Esophagus muscularis mucosa (tissue), 4 donors: ENCODE results near the gene ZNF787. TPM values are rescaled to one million over a fixed set of nuclear protein-coding genes. Genes with fewer than 3 reads are reported as not detected.
A peak's percentile ranks its signal among the peaks of the same experiment; 100 is the strongest.

ENCODE experiments used
- DNase-seq: peaks from one replicate; pipeline ENCODE4 v3.0.0-alpha.2; 2017; ENCODE audit errors: extremely low spot score
- H3K27ac ChIP-seq, 4 donors: fragments of 200-600 bp; sonication (generic); replicated peaks in 1 of 4; 1 replicate in 3 of 4; 2 replicates in 1 of 4; pipeline ENCODE4 v1.5.1; 2016 to 2019; ENCODE audit warnings: mild to moderate bottlenecking in 1 of 4
- H3K27me3 ChIP-seq, 4 donors: fragments of 200-600 bp; sonication (generic); one replicate each; pipeline versions ENCODE4 v1.5.1 to v1.6.0; 2016 to 2019
- H3K36me3 ChIP-seq, 4 donors: fragments of 200-600 bp; sonication (generic); one replicate each; pipeline ENCODE4 v1.5.1; 2016 to 2019
- H3K4me1 ChIP-seq, 4 donors: fragments of 200-600 bp; sonication (generic); one replicate each; pipeline ENCODE4 v1.5.1; 2016 to 2019
- H3K4me3 ChIP-seq, 4 donors: fragments of 200-600 bp; sonication (generic); 1 replicate in 2 of 4; 2 replicates in 2 of 4; pipeline ENCODE4 v1.5.1; 2016 to 2019; ENCODE audit warnings: mild to moderate bottlenecking in 4 of 4, moderate library complexity in 1 of 4
- H3K9me3 ChIP-seq, 4 donors: fragments of 200-600 bp; sonication (generic); 1 replicate in 3 of 4; 2 replicates in 1 of 4; pipeline ENCODE4 v1.5.1; 2016 to 2019
- EP300 ChIP-seq: sonication (generic); formaldehyde crosslinking; IDR thresholded peaks from one replicate; pipeline ENCODE4 v1.6.1; 2017; ENCODE audit warnings: antibody characterized with exemption
- POLR2A ChIP-seq: fragments of 450-650 bp; IDR thresholded peaks from one replicate; pipeline ENCODE4 v1.6.1; 2017; ENCODE audit warnings: antibody characterized with exemption, moderate library complexity, mild to moderate bottlenecking, low read depth
- POLR2AphosphoS5 ChIP-seq, 2 donors: sonication (generic); formaldehyde crosslinking; IDR thresholded peaks; one replicate each; pipeline ENCODE4 v1.6.1; 2017; ENCODE audit warnings: antibody characterized with exemption in 2 of 2
- WGBS: methylation state at CpG from one replicate; pipeline ENCODE4 v1.1.5; 2018; 5-methylcytosine and 5-hydroxymethylcytosine counted together
- intact Hi-C: fragments of 100-400 bp; cut with DNase I; formaldehyde crosslinking; loops from one replicate; pipeline ENCODE4 v1.15.1; 2023
- total RNA-seq, 4 donors: library from RNA; depleted of rRNA; stranded (reverse); fragments of >200 nt; gene quantifications; one replicate each; pipeline versions ENCODE4 v1.1.0 to v1.2.1, GENCODE V29; 2016
- TF ChIP-seq, protein P1 (sequence below), 3 experiments: fragments of 200-600 bp in 2 of 3; fragments of 450-650 bp in 1 of 3; sonication (generic) in 2 of 3; IDR thresholded peaks; one replicate each; pipeline ENCODE4 v1.5.1; 2017 to 2019; ENCODE audit warnings: antibody characterized with exemption in 3 of 3, mild to moderate bottlenecking in 2 of 3, moderate library complexity in 1 of 3

ZNF787 gene
- total RNA-seq, 4 donors from 2014 or later = 15.0 to 34.2 (median 28.4) TPM

DNA sequence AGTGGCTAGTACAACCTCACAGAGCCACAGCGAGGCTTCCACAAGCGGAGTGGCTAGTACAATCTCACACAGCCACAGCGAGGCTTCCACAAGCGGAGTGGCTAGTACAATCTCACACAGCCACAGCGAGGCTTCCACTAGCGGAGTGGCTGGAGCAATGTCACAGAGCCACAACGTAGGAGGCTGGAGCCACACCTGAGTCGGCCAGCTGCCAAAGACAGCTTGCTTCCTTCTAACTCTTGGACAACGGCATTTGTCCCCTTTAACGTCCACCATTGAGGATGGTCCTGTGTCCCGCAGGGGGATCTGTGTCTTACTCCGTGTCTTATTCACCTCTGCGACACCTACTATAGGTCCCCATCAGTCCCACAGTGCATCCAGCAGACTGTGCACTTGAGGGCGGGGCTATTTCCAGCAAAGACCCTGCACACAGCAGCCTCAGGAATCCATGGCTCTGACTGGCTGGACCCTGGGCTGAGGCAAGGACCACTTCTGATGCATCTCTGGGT lies 3.7 kb downstream of the ZNF787 start:
- peaks cover 0 to 6% (median 1%) of the 10 kb centered on the region in 4 donors for H3K36me3 ChIP-seq
- DNase-seq = no peak
- H3K4me3 ChIP-seq = no peak overlapping the region
- TF ChIP-seq POLR2AphosphoS5 (IDR thresholded peaks at IDR 0.05) = no peak
- TF ChIP-seq EP300 = no peak
- TF ChIP-seq, protein P1, sequence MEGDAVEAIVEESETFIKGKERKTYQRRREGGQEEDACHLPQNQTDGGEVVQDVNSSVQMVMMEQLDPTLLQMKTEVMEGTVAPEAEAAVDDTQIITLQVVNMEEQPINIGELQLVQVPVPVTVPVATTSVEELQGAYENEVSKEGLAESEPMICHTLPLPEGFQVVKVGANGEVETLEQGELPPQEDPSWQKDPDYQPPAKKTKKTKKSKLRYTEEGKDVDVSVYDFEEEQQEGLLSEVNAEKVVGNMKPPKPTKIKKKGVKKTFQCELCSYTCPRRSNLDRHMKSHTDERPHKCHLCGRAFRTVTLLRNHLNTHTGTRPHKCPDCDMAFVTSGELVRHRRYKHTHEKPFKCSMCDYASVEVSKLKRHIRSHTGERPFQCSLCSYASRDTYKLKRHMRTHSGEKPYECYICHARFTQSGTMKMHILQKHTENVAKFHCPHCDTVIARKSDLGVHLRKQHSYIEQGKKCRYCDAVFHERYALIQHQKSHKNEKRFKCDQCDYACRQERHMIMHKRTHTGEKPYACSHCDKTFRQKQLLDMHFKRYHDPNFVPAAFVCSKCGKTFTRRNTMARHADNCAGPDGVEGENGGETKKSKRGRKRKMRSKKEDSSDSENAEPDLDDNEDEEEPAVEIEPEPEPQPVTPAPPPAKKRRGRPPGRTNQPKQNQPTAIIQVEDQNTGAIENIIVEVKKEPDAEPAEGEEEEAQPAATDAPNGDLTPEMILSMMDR (IDR thresholded peaks at IDR 0.05) = no peak
- TF ChIP-seq POLR2A = no peak
- H3K9me3 ChIP-seq = no peaks in the 10 kb centered on the region
- intact Hi-C loops = no loop called here
- 80% methylated on average over 12 of the region's 14 CpGs for WGBS
- H3K27ac ChIP-seq = peak overlapping the region in 1 of 4 donors; percentile 96
- H3K4me1 ChIP-seq = peaks cover 76 to 89% (median 88%) of the 10 kb centered on the region in 4 donors
- H3K27me3 ChIP-seq = no peaks in the 10 kb centered on the region

DNA sequence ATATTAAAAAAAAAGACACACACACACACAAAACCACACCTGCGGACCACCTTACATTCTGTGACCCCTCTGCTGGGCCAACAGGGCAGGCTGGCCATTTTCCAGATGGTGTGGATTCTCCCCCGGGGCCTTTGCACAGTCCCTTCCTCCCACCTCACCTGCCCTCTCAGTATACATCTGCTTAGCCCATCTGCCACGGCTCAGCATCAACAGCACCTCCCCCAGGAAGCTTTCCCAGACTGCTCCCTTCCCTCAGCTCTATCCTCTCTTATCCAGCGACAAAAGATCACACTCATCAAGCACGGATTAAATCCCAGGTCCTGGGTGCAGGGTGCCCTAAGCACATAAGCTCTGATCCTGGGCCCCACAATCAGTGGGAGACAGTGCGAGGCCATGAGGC lies 4.5 kb downstream of the ZNF787 start:
- DNase-seq = no peak
- no peak overlapping the region for H3K4me3 ChIP-seq
- WGBS = 88% methylated on average over 6 of the region's 6 CpGs
- intact Hi-C loops = no loop called here
- H3K27me3 ChIP-seq = no peaks in the 10 kb centered on the region
- peaks cover 79 to 91% (median 89%) of the 10 kb centered on the region in 4 donors for H3K4me1 ChIP-seq
- no peaks in the 10 kb centered on the region for H3K9me3 ChIP-seq
- H3K36me3 ChIP-seq = peaks cover 0 to 6% (median 1%) of the 10 kb centered on the region in 4 donors
- TF ChIP-seq POLR2A (no peak), EP300 (no peak), POLR2AphosphoS5 (IDR thresholded peaks at IDR 0.05) (no peak)
- TF ChIP-seq, protein P1 (IDR thresholded peaks at IDR 0.05) = no peak
- H3K27ac ChIP-seq = no peak overlapping the region

DNA sequence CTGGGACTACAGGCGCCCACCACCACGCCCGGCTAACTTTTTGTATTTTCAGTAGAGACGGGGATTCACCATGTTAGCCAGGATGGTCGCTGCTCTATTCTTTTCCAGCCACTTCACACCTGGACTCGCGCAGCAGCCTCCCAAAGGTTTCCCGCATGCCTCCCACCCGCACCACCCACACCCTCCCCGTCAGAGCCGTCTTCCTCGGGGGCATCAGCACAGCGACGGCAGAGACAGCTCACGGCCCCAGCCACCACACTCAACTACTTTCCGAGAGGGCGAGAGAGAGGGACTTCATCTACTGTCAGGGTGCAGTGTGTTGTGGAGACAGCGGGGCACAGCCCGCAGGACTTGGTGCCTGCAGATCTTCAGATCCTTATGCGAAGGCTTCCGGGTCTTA lies 5.6 kb downstream of the ZNF787 start:
- WGBS = 93% methylated on average over 21 of the region's 21 CpGs
- H3K9me3 ChIP-seq = no peaks in the 10 kb centered on the region
- DNase-seq = no peak
- no peak overlapping the region for H3K4me3 ChIP-seq
- TF ChIP-seq POLR2A (no peak), POLR2AphosphoS5 (IDR thresholded peaks at IDR 0.05) (no peak), EP300 (no peak)
- TF ChIP-seq, protein P1 (IDR thresholded peaks at IDR 0.05) = no peak
- intact Hi-C loops = no loop called here
- peaks cover 0 to 6% (median 1%) of the 10 kb centered on the region in 4 donors for H3K36me3 ChIP-seq
- H3K27ac ChIP-seq = no peak overlapping the region
- H3K27me3 ChIP-seq = no peaks in the 10 kb centered on the region
- H3K4me1 ChIP-seq = peaks cover 90 to 100% (median 99%) of the 10 kb centered on the region in 4 donors

DNA sequence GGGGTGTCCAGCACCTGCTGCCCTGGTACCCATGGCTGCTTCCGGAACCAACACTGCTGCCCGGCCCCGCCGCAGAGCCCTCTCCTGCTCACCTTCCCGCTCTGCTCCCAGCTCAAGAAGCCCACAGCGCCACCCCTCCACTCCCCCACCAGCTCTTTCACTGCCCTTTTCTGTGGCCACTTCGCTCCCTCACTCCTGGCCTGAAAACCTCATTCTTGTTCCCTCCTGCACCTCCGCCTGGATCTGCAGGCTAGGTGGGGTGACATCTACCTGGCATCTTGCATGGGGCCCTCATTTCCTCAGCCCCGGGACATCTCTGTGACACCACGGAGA lies 6.4 kb downstream of the ZNF787 start:
- Histone ChIP-seq H3K27ac (peak overlapping the region; percentile 22 to 87 (median 56)), H3K4me3 (no peak overlapping the region), H3K27me3 (no peaks in the 10 kb centered on the region), H3K4me1 (peaks cover 94 to 100% (median 100%) of the 10 kb centered on the region in 4 donors), H3K9me3 (no peaks in the 10 kb centered on the region), H3K36me3 (peaks cover 0 to 6% (median 1%) of the 10 kb centered on the region in 4 donors)
- intact Hi-C loops = no loop called here
- 89% methylated on average over 10 of the region's 10 CpGs for WGBS
- no peak for DNase-seq
- TF ChIP-seq, protein P1 (IDR thresholded peaks at IDR 0.05) = no peak
- TF ChIP-seq POLR2AphosphoS5 (IDR thresholded peaks at IDR 0.05) (no peak), EP300 (no peak), POLR2A (no peak)
